ENCODE data around the gene CNTN4. TPM values are rescaled to one million over a fixed set of nuclear protein-coding genes. Genes with fewer than 3 reads are reported as not detected.

CNTN4 gene
- total and polyA plus RNA-seq, 4 donors, result 1.2 to 3.8 (median 2.6) TPM

DNA sequence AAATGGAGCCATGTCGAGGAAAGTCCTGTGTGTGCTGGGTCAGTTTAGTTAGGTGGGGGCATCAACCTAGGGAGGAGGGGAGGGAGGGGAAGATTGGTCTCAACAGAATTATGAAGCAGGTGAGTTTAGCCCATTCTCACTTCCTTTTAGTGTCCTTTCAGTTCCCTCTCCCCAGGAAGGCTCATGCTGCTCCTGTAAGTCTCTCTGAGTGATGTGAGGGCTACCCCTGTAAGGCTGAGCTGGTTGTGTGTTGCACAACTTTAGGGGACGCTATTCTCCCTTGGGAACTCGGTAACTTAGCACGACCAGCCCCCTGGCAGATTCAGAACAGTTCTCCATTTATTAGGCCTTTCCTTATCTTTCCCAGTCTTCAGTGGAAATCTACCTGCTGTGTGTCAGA is 990.4 kb downstream of the CNTN4 start (continued):
- TF ChIP-seq EGR1 (IDR thresholded peaks at IDR 0.05; ENCODE audit: low read depth in 2 of 2), result no peak

- H3K4me1 ChIP-seq (ENCODE audit: control insufficient read depth in 4 of 4, insufficient read depth in 4 of 4, low read length in 3 of 4), result no peaks in the 10 kb centered on the region
- H3K36me3 ChIP-seq (ENCODE audit: control insufficient read depth in 4 of 4, insufficient read depth in 3 of 4, low read depth in 1 of 4, low read length in 3 of 4), result no peaks in the 10 kb centered on the region
- H3K4me3 ChIP-seq (ENCODE audit: low read depth in 1 of 3, low read length in 3 of 3), result no peak overlapping the region
- peaks cover 0 to 2% (median 0%) of the 10 kb centered on the region in 4 donors for H3K27me3 ChIP-seq (ENCODE audit: control insufficient read depth in 4 of 4, insufficient read depth in 4 of 4, low read length in 3 of 4)
- DNase-seq (ENCODE audit: low spot score), result no peak
- no peak overlapping the region for H3K27ac ChIP-seq (ENCODE audit: low read depth in 1 of 2, low read length in 2 of 2)
- no peak overlapping the region for H3K9ac ChIP-seq (ENCODE audit: low read depth in 1 of 2, low read length in 2 of 2)
- H3K9me3 ChIP-seq (ENCODE audit: control insufficient read depth in 4 of 4, low read length in 3 of 4), result no peaks in the 10 kb centered on the region
- TF ChIP-seq SP1 (IDR thresholded peaks at IDR 0.05), result no peak
- no peak for TF ChIP-seq TAF1 (conservative IDR thresholded peaks at IDR 0.05)
- no peak for TF ChIP-seq EGR1 (IDR thresholded peaks at IDR 0.05; ENCODE audit: low read depth in 2 of 2)
- WGBS, result 65% methylated on average over 4 of the region's 4 CpGs
Measured at GRCh38 chr3:3097958-3098357, 999.3 kb downstream of the CNTN4 start.

GRCh38 chr3:3101660-3102458 is 1003.2 kb downstream of the CNTN4 start:
- TF ChIP-seq YY1 (IDR thresholded peaks at IDR 0.05) (no peak), NR2F2 (IDR thresholded peaks at IDR 0.05) (no peak), HNF4G (IDR thresholded peaks at IDR 0.05) (no peak), FOXA1 (IDR thresholded peaks at IDR 0.05) (no peak)
- Histone ChIP-seq H3K36me3 (ENCODE audit: control insufficient read depth in 4 of 4, insufficient read depth in 3 of 4, low read depth in 1 of 4, low read length in 3 of 4) (no peaks in the 10 kb centered on the region), H3K4me1 (ENCODE audit: control insufficient read depth in 4 of 4, insufficient read depth in 4 of 4, low read length in 3 of 4) (no peaks in the 10 kb centered on the region), H3K27ac (ENCODE audit: low read depth in 1 of 2, low read length in 2 of 2) (no peak overlapping the region), H3K27me3 (ENCODE audit: control insufficient read depth in 4 of 4, insufficient read depth in 4 of 4, low read length in 3 of 4) (peaks cover 0 to 2% (median 0%) of the 10 kb centered on the region in 4 donors), H3K9me3 (ENCODE audit: control insufficient read depth in 4 of 4, low read length in 3 of 4) (no peaks in the 10 kb centered on the region), H3K9ac (ENCODE audit: low read depth in 1 of 2, low read length in 2 of 2) (no peak overlapping the region), H3K4me3 (ENCODE audit: low read depth in 1 of 3, low read length in 3 of 3) (no peak overlapping the region)
- DNase-seq (ENCODE audit: low spot score), result no peak
- WGBS, result 79% methylated on average over 6 of the region's 6 CpGs

DNA sequence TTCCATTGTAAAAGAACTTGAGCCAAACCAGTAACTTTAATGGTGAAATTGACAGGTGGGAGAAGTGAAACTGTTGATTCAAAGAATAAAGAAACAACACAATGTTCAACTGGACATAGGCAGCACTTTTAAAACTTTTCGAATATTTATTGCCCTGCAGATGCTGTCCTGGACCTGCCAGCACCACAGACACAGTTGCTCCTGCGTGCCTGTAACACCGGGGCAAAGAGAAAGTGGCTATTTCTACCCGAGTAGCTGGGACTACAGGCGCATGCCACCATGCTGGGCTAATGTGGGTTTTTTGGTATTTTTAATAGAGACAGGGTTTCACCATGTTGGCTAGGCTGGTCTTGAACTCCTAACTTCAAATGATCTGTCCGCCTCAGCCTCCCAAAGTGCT is 1004.1 kb downstream of the CNTN4 start:
- Histone ChIP-seq H3K27ac (ENCODE audit: low read depth in 1 of 2, low read length in 2 of 2) (no peak overlapping the region), H3K9ac (ENCODE audit: low read depth in 1 of 2, low read length in 2 of 2) (no peak overlapping the region), H3K4me1 (ENCODE audit: control insufficient read depth in 4 of 4, insufficient read depth in 4 of 4, low read length in 3 of 4) (no peaks in the 10 kb centered on the region), H3K4me3 (ENCODE audit: low read depth in 1 of 3, low read length in 3 of 3) (no peak overlapping the region), H3K9me3 (ENCODE audit: control insufficient read depth in 4 of 4, low read length in 3 of 4) (no peaks in the 10 kb centered on the region), H3K36me3 (ENCODE audit: control insufficient read depth in 4 of 4, insufficient read depth in 3 of 4, low read depth in 1 of 4, low read length in 3 of 4) (no peaks in the 10 kb centered on the region), H3K27me3 (ENCODE audit: control insufficient read depth in 4 of 4, insufficient read depth in 4 of 4, low read length in 3 of 4) (peaks cover 0 to 2% (median 0%) of the 10 kb centered on the region in 4 donors)
- 78% methylated on average over 6 of the region's 6 CpGs for WGBS
- TF ChIP-seq, protein P1, sequence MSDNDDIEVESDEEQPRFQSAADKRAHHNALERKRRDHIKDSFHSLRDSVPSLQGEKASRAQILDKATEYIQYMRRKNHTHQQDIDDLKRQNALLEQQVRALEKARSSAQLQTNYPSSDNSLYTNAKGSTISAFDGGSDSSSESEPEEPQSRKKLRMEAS (IDR thresholded peaks at IDR 0.05), result no peak
- TF ChIP-seq RAD21 (IDR thresholded peaks at IDR 0.05) (no peak), RXRA (IDR thresholded peaks at IDR 0.05) (no peak), HNF4A (conservative IDR thresholded peaks at IDR 0.05) (no peak), YY1 (IDR thresholded peaks at IDR 0.05) (no peak), FOXA1 (IDR thresholded peaks at IDR 0.05) (no peak), TAF1 (conservative IDR thresholded peaks at IDR 0.05) (no peak), ZBTB33 (IDR thresholded peaks at IDR 0.05) (no peak), ATF3 (IDR thresholded peaks at IDR 0.05) (no peak), GABPA (IDR thresholded peaks at IDR 0.05 in 1 of 2, conservative IDR thresholded peaks at IDR 0.05 in 1 of 2) (no peak), HNF4G (IDR thresholded peaks at IDR 0.05) (no peak), JUND (IDR thresholded peaks at IDR 0.05) (no peak), EGR1 (IDR thresholded peaks at IDR 0.05; ENCODE audit: low read depth in 2 of 2) (no peak), NR2F2 (IDR thresholded peaks at IDR 0.05) (no peak), SP1 (IDR thresholded peaks at IDR 0.05) (no peak), FOXA2 (IDR thresholded peaks at IDR 0.05) (no peak)
- TF ChIP-seq, protein P2, sequence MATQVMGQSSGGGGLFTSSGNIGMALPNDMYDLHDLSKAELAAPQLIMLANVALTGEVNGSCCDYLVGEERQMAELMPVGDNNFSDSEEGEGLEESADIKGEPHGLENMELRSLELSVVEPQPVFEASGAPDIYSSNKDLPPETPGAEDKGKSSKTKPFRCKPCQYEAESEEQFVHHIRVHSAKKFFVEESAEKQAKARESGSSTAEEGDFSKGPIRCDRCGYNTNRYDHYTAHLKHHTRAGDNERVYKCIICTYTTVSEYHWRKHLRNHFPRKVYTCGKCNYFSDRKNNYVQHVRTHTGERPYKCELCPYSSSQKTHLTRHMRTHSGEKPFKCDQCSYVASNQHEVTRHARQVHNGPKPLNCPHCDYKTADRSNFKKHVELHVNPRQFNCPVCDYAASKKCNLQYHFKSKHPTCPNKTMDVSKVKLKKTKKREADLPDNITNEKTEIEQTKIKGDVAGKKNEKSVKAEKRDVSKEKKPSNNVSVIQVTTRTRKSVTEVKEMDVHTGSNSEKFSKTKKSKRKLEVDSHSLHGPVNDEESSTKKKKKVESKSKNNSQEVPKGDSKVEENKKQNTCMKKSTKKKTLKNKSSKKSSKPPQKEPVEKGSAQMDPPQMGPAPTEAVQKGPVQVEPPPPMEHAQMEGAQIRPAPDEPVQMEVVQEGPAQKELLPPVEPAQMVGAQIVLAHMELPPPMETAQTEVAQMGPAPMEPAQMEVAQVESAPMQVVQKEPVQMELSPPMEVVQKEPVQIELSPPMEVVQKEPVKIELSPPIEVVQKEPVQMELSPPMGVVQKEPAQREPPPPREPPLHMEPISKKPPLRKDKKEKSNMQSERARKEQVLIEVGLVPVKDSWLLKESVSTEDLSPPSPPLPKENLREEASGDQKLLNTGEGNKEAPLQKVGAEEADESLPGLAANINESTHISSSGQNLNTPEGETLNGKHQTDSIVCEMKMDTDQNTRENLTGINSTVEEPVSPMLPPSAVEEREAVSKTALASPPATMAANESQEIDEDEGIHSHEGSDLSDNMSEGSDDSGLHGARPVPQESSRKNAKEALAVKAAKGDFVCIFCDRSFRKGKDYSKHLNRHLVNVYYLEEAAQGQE (IDR thresholded peaks at IDR 0.05), result no peak
- TF ChIP-seq, protein P3, sequence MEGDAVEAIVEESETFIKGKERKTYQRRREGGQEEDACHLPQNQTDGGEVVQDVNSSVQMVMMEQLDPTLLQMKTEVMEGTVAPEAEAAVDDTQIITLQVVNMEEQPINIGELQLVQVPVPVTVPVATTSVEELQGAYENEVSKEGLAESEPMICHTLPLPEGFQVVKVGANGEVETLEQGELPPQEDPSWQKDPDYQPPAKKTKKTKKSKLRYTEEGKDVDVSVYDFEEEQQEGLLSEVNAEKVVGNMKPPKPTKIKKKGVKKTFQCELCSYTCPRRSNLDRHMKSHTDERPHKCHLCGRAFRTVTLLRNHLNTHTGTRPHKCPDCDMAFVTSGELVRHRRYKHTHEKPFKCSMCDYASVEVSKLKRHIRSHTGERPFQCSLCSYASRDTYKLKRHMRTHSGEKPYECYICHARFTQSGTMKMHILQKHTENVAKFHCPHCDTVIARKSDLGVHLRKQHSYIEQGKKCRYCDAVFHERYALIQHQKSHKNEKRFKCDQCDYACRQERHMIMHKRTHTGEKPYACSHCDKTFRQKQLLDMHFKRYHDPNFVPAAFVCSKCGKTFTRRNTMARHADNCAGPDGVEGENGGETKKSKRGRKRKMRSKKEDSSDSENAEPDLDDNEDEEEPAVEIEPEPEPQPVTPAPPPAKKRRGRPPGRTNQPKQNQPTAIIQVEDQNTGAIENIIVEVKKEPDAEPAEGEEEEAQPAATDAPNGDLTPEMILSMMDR (IDR thresholded peaks at IDR 0.05; ENCODE audit: low read depth, low read length, missing input control), result no peak
- no peak for DNase-seq (ENCODE audit: low spot score)

Measured in liver (tissue), 9 donors.